Activated naive CD4-positive, alpha-beta T cell treated with anti-CD3 and anti-CD28 coated beads for 36 hours (primary cell): ENCODE data around the gene ABCC9. TPM values are rescaled to one million over a fixed set of nuclear protein-coding genes. Genes with fewer than 3 reads are reported as not detected.

Experiments used
- CTCF ChIA-PET: fragments of 350-600 bp; sonication (Branson Sonifier 250); formaldehyde crosslinking; loops from one replicate; lab custom pipeline; 2021; ENCODE audit warnings: antibody characterized with exemption; lab: Charles Lee
- DNase-seq: peaks from one replicate; pipeline ENCODE4 v3.0.0-alpha.2; 2020
- H3K27ac Mint-ChIP-seq: one replicate; pipeline ENCODE4 v1.8.0; 2021; ENCODE audit warnings: mild to moderate bottlenecking, mixed read lengths
- H3K27me3 Mint-ChIP-seq: one replicate; pipeline ENCODE4 v1.8.0; 2021; ENCODE audit warnings: low read depth, mixed read lengths
- H3K36me3 Mint-ChIP-seq: one replicate; pipeline ENCODE4 v1.8.0; 2021; ENCODE audit warnings: low read depth, mixed read lengths
- H3K4me1 Mint-ChIP-seq: one replicate; pipeline ENCODE4 v1.8.0; 2021; ENCODE audit warnings: low read depth, mixed read lengths
- H3K4me3 Mint-ChIP-seq: one replicate; pipeline ENCODE4 v1.8.0; 2021; ENCODE audit warnings: mild to moderate bottlenecking, moderate library complexity, mixed read lengths
- H3K9me3 Mint-ChIP-seq: one replicate; pipeline ENCODE4 v1.8.0; 2021; ENCODE audit warnings: mixed read lengths
- intact Hi-C: fragments of 100-400 bp; cut with micrococcal nuclease; formaldehyde crosslinking; loops from one replicate; pipeline ENCODE4 v1.15.1; 2023
- total RNA-seq, 2 experiments: library from RNA; stranded (reverse); gene quantifications; one replicate each; pipeline ENCODE4 v1.2.3, GENCODE V29; 2021

ABCC9 gene
- total RNA-seq, 2 experiments from 2014 or later = not detected

DNA sequence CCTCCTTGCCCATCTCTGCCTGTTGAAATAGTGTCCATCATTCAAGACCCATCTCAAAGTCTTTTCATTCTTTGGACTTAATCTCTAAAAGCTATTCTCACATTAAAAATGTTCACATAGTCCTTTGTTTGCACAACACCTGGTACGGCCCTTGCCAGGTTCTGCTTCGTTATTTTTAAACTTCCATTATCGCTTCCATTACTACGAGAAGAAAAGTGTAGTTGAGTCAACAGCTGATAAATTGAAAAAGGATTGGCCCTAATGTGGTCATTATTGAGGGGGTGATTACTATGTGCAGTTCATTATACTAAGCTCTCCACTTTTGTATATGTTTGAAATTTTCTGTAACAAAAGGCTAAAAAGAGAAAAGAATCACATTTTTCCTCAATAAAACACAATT is 184.5 kb downstream of the ABCC9 start:
- H3K36me3 Mint-ChIP-seq = no peaks in the 10 kb centered on the region
- no peak overlapping the region for H3K27ac Mint-ChIP-seq
- CTCF ChIA-PET = interaction anchor here (0.6 kb wide), 1 partner anchor 59 kb away, joined by 5 read pairs; no protein-coding TSS in a partner anchor
- intact Hi-C loops = no loop called here
- H3K27me3 Mint-ChIP-seq = peaks cover 3% of the 10 kb centered on the region
- H3K4me3 Mint-ChIP-seq = no peak overlapping the region
- H3K4me1 Mint-ChIP-seq = no peaks in the 10 kb centered on the region
- no peaks in the 10 kb centered on the region for H3K9me3 Mint-ChIP-seq
- no peak for DNase-seq

DNA sequence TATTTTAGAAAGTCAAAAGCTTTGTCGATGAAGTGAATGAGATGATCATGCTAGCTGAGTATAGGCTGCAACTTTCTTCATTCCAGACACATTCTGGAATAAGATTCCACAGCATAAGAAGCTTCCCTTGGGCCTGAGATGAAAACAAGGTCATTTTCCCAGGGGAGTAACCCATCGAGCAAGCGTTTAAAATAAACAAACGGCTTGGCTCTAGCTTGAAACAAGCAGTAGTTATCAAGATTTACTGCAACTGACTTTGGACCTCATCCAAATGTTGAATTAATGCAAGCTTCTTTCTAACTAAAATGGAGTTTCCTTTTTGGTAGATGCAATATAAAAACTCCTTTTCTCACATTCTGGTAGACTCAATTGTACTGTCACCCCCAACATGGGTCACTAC is 189.7 kb downstream of the ABCC9 start:
- intact Hi-C loops = no loop called here
- Mint-ChIP-seq H3K36me3 (no peaks in the 10 kb centered on the region), H3K27ac (no peak overlapping the region), H3K27me3 (peaks cover 13% of the 10 kb centered on the region), H3K4me3 (no peak overlapping the region), H3K9me3 (no peaks in the 10 kb centered on the region), H3K4me1 (no peaks in the 10 kb centered on the region)
- CTCF ChIA-PET = interaction anchor here (0.6 to 0.7 kb wide), 2 partner anchors 22 to 234 kb away, joined by 3 read pairs; no protein-coding TSS in a partner anchor
- DNase-seq = no peak

Other genes with a start within 250 kb of the ABCC9 start
- not detected for gene KCNJ8, start 166.7 kb downstream of the ABCC9 start, total RNA-seq
- gene CMAS, start 104.8 kb upstream of the ABCC9 start, total RNA-seq = 10 to 100 TPM; 47.3 to 48.5 TPM